Activated CD4-positive, alpha-beta T cell treated with anti-CD3 and anti-CD28 coated beads, Interleukin-2, amount 50 U/mL, for 48 hours (primary cell): ENCODE measurements around the gene SORBS1.
A peak's percentile ranks its signal among the peaks of the same experiment; 100 is the strongest.

Experiments used
- DNase-seq, 2 experiments: peaks; one replicate each; pipeline ENCODE4 v3.0.0-alpha.2; 2020

SORBS1 gene

GRCh38 chr10:95538412-95538811 lies 22.8 kb downstream of the SORBS1 start:
- DNase-seq, result no peak

- DNase-seq, result no peak
These were observed 23.6 kb downstream of the SORBS1 start for GRCh38 chr10:95537542-95537927.

- no peak for DNase-seq
These were observed 24.2 kb downstream of the SORBS1 start for GRCh38 chr10:95536894-95537541.

- no peak for DNase-seq
These were observed 25.2 kb downstream of the SORBS1 start for GRCh38 chr10:95536017-95536416.

- DNase-seq, result no peak
These were observed 25.6 kb downstream of the SORBS1 start for GRCh38 chr10:95535526-95535925.

GRCh38 chr10:95533590-95533989 lies 27.6 kb downstream of the SORBS1 start:
- DNase-seq, result no peak

- DNase-seq, result no peak
These were observed 28.6 kb downstream of the SORBS1 start for GRCh38 chr10:95532536-95532935.

GRCh38 chr10:95531994-95532399 lies 29.2 kb downstream of the SORBS1 start:
- DNase-seq, result no peak

GRCh38 chr10:95531058-95531809 lies 29.9 kb downstream of the SORBS1 start:
- no peak for DNase-seq

- no peak for DNase-seq
These were observed 30.6 kb downstream of the SORBS1 start for GRCh38 chr10:95530561-95530960.

- no peak for DNase-seq
These were observed 31.1 kb downstream of the SORBS1 start for GRCh38 chr10:95530029-95530428.

- no peak for DNase-seq
These were observed 35.1 kb downstream of the SORBS1 start for GRCh38 chr10:95526044-95526443.

GRCh38 chr10:95525033-95525418 lies 36.1 kb downstream of the SORBS1 start:
- DNase-seq, result no peak

GRCh38 chr10:95524358-95525032 lies 36.7 kb downstream of the SORBS1 start:
- DNase-seq, result no peak

- DNase-seq, result no peak
These were observed 39.1 kb downstream of the SORBS1 start for GRCh38 chr10:95522117-95522516.

- DNase-seq, result no peak
These were observed 40.6 kb downstream of the SORBS1 start for GRCh38 chr10:95520617-95521016.

- DNase-seq, result no peak
These were observed 42.4 kb downstream of the SORBS1 start for GRCh38 chr10:95518455-95519452.

- no peak for DNase-seq
These were observed 43.4 kb downstream of the SORBS1 start for GRCh38 chr10:95517536-95518454.

GRCh38 chr10:95516774-95517373 lies 44.3 kb downstream of the SORBS1 start:
- no peak for DNase-seq

GRCh38 chr10:95513941-95514392 lies 47.2 kb downstream of the SORBS1 start:
- DNase-seq, result peak; percentile 18 to 41

- no peak for DNase-seq
These were observed 48.1 kb downstream of the SORBS1 start for GRCh38 chr10:95513008-95513589.
